Upper lobe of left lung (tissue), 4 donors: ENCODE measurements around the gene CD109.

Experiments used
- CTCF ChIP-seq, 6 experiments: fragments of 450-650 bp in 4 of 6; fragments of 200-600 bp in 2 of 6; sonication (generic) in 2 of 6; IDR thresholded peaks; one replicate each; pipeline ENCODE4 v1.5.1; 2016 to 2019; ENCODE audit warnings: antibody characterized with exemption in 6 of 6
- POLR2A ChIP-seq, 4 donors: fragments of 450-650 bp; IDR thresholded peaks; one replicate each; pipeline ENCODE4 v1.5.1; 2016 to 2017; ENCODE audit warnings: antibody characterized with exemption in 4 of 4, mild to moderate bottlenecking in 2 of 4

GRCh38 chr6:73858376-73858775 is 162.4 kb downstream of the CD109 start:
- TF ChIP-seq POLR2A (IDR thresholded peaks at IDR 0.05) = no peak
- TF ChIP-seq CTCF (IDR thresholded peaks at IDR 0.05) = no peak
